ENCODE results near the gene C9orf72.
"Not testable (repeated sequence)": the region's sequence is repeated elsewhere in the genome, so short reads cannot be mapped to it uniquely, and the experiment has no call there.

C9orf72 gene

GRCh38 chr9:27510780-27511179 lies 62.5 kb downstream of the C9orf72 start:
- no peak for DNase-seq

- DNase-seq: no peak
Measured at GRCh38 chr9:27506981-27507380, 66.3 kb downstream of the C9orf72 start.

- DNase-seq: no peak
Measured at GRCh38 chr9:27505744-27506161, 67.5 kb downstream of the C9orf72 start.

- DNase-seq: no peak
Measured at GRCh38 chr9:27504259-27504658, 69.0 kb downstream of the C9orf72 start.

- DNase-seq: no peak
Measured at GRCh38 chr9:27503623-27504022, 69.7 kb downstream of the C9orf72 start.

GRCh38 chr9:27500902-27501301 lies 72.4 kb downstream of the C9orf72 start:
- not testable (repeated sequence) for DNase-seq

- no peak for DNase-seq
Measured at GRCh38 chr9:27499451-27499850, 73.8 kb downstream of the C9orf72 start.

GRCh38 chr9:27497883-27498417 lies 75.3 kb downstream of the C9orf72 start:
- DNase-seq: no peak
